Measurements from ENCODE around the gene PIGB. TPM values are rescaled to one million over a fixed set of nuclear protein-coding genes. Genes with fewer than 3 reads are reported as not detected.

The PIGB gene
- total and polyA plus RNA-seq, 2 of the 8 experiments (the other 6 are each of a cell fraction or from before 2014, with no cell fraction given) = 4.3 to 11.7 TPM

- TF ChIP-seq CHD7 (IDR thresholded peaks at IDR 0.05; ENCODE audit: insufficient replicate concordance, low read length) (no peak), NRF1 (IDR thresholded peaks at IDR 0.05; ENCODE audit: low read depth, low read length) (no peak), GTF2F1 (IDR thresholded peaks at IDR 0.05; ENCODE audit: borderline replicate concordance, low read depth, low read length) (no peak), ATF3 (IDR thresholded peaks at IDR 0.05; ENCODE audit: insufficient read depth, low read depth, low read length) (no peak)
These were observed 60.1 kb downstream of the PIGB start (continued) for GRCh38 chr15:55379095-55379494.

Data from H1 (cell line).